Measurements from ENCODE around the gene SLC38A5. TPM values are rescaled to one million over a fixed set of nuclear protein-coding genes. Genes with fewer than 3 reads are reported as not detected.
A peak's percentile ranks its signal among the peaks of the same experiment; 100 is the strongest.

The SLC38A5 gene
- total RNA-seq, 1 experiment from 2014 or later: 0.46 TPM

GRCh38 chrX:48488034-48488433, 18.0 kb upstream of the SLC38A5 start:
- Histone ChIP-seq H3K4me1 (replicated peaks; ENCODE audit: insufficient read depth) (peaks cover 29% of the 10 kb centered on the region), H3K27me3 (ENCODE audit: insufficient read depth, low read depth) (no peaks in the 10 kb centered on the region), H2AFZ (no peak overlapping the region), H4K20me1 (ENCODE audit: insufficient read depth) (no peaks in the 10 kb centered on the region), H3F3A (ENCODE audit: insufficient read depth, low read depth) (peaks cover 34% of the 10 kb centered on the region; the same call in 1 of the 2 replicates), H3K36me3 (ENCODE audit: low read depth) (no peaks in the 10 kb centered on the region), H3K79me2 (ENCODE audit: low read depth) (no peaks in the 10 kb centered on the region), H3K4me2 (peak overlapping the region; percentile 22; the same call in 1 of the 2 replicates), H3K9me3 (ENCODE audit: insufficient read depth, low read depth) (no peaks in the 10 kb centered on the region), H3K9me2 (ENCODE audit: insufficient read depth) (no peaks in the 10 kb centered on the region), H3K27ac (peak overlapping the region; percentile 98), H3K4me3 (no peak overlapping the region)
- peak in 1 of 2 experiments; percentile 58 for DNase-seq
- intact Hi-C loops (cut with micrococcal nuclease; ENCODE audit: unreplicated experiment): no loop called here
- POLR2A ChIA-PET (ENCODE audit: unreplicated experiment): no interaction called here
- CTCF ChIA-PET: no interaction called here
- TF ChIP-seq EZH2 (IDR thresholded peaks at IDR 0.05; ENCODE audit: low read depth) (no peak), CTCF (conservative IDR thresholded peaks at IDR 0.05) (no peak)
- no TSS peak for BruUV-seq (replicated peaks)

- BruUV-seq (replicated peaks): no TSS peak
- POLR2A ChIA-PET (ENCODE audit: unreplicated experiment): interaction anchor here (0.7 kb wide), 1 partner anchor 12 kb away, joined by 7 read pairs; no protein-coding TSS in a partner anchor
- peaks cover 28% of the 10 kb centered on the region for H3K4me1 ChIP-seq (replicated peaks; ENCODE audit: insufficient read depth)
- DNase-seq: peak; percentile 77 to 96
- H3F3A ChIP-seq (ENCODE audit: insufficient read depth, low read depth): peaks cover 34% of the 10 kb centered on the region; the same call in 1 of the 2 replicates
- no peak overlapping the region for H3K4me3 ChIP-seq
- no peaks in the 10 kb centered on the region for H3K9me3 ChIP-seq (ENCODE audit: insufficient read depth, low read depth)
- H3K79me2 ChIP-seq (ENCODE audit: low read depth): no peaks in the 10 kb centered on the region
- H3K9me2 ChIP-seq (ENCODE audit: insufficient read depth): no peaks in the 10 kb centered on the region
- no peaks in the 10 kb centered on the region for H3K27me3 ChIP-seq (ENCODE audit: insufficient read depth, low read depth)
- CTCF ChIA-PET: interaction anchor here (0.7 kb wide), 1 partner anchor 443 kb away, joined by 3 read pairs; no protein-coding TSS in a partner anchor
- H3K36me3 ChIP-seq (ENCODE audit: low read depth): no peaks in the 10 kb centered on the region
- peak overlapping the region; percentile 38; the same call in 1 of the 2 replicates for H3K4me2 ChIP-seq
- no peak overlapping the region for H2AFZ ChIP-seq
- peak overlapping the region; percentile 98 for H3K27ac ChIP-seq
- intact Hi-C loops (cut with micrococcal nuclease; ENCODE audit: unreplicated experiment): loop anchor here (1.0 kb wide), 3 partner anchors 22 to 52 kb away; partner anchors contain the start of genes EBP and TBC1D25
- TF ChIP-seq CTCF (conservative IDR thresholded peaks at IDR 0.05) (no peak), EZH2 (IDR thresholded peaks at IDR 0.05; ENCODE audit: low read depth) (no peak)
- H4K20me1 ChIP-seq (ENCODE audit: insufficient read depth): no peaks in the 10 kb centered on the region
Measured at GRCh38 chrX:48487362-48487798, 17.3 kb upstream of the SLC38A5 start.

- Histone ChIP-seq H4K20me1 (ENCODE audit: insufficient read depth) (no peaks in the 10 kb centered on the region), H3K79me2 (ENCODE audit: low read depth) (0 out of 2 replicates have a peak, but pooled peaks cover 5% of the 10 kb centered on the region), H3K36me3 (ENCODE audit: low read depth) (no peaks in the 10 kb centered on the region), H3F3A (ENCODE audit: insufficient read depth, low read depth) (peaks cover 13% of the 10 kb centered on the region; the same call in 1 of the 2 replicates), H3K4me1 (replicated peaks; ENCODE audit: insufficient read depth) (peaks cover 5% of the 10 kb centered on the region; the same call in 1 of the 2 replicates), H3K27me3 (ENCODE audit: insufficient read depth, low read depth) (no peaks in the 10 kb centered on the region), H3K4me3 (no peak overlapping the region), H2AFZ (no peak overlapping the region), H3K9me3 (ENCODE audit: insufficient read depth, low read depth) (no peaks in the 10 kb centered on the region), H3K4me2 (no peak overlapping the region), H3K9me2 (ENCODE audit: insufficient read depth) (no peaks in the 10 kb centered on the region), H3K27ac (no peak overlapping the region)
- ChIA-PET POLR2A (ENCODE audit: unreplicated experiment) (no interaction called here), CTCF (no interaction called here)
- no peak for DNase-seq
- no peak for TF ChIP-seq CTCF (conservative IDR thresholded peaks at IDR 0.05)
- no peak for TF ChIP-seq EZH2 (IDR thresholded peaks at IDR 0.05; ENCODE audit: low read depth)
- intact Hi-C loops (cut with micrococcal nuclease; ENCODE audit: unreplicated experiment): no loop called here
- no TSS peak for BruUV-seq (replicated peaks)
Measured at GRCh38 chrX:48482526-48482925, 12.5 kb upstream of the SLC38A5 start.

Measured in PC-9 (cell line).